Astrocyte (in vitro differentiated cells and primary cell): Measurements from ENCODE around the gene MRPL1. TPM values are rescaled to one million over a fixed set of nuclear protein-coding genes. Genes with fewer than 3 reads are reported as not detected.

Source experiments
- DNase-seq: peaks from one replicate; pipeline ENCODE4 v3.0.0-alpha.2; 2010; ENCODE audit warnings: low read depth
- FAIRE-seq: peaks from 2 replicates; lab custom pipeline; 2011; peaks lifted over from hg19 to GRCh38; lab: Jason Lieb, UNC
- H2AFZ ChIP-seq: 2 replicates; pipeline ENCODE4 v1.6.0; 2012; ENCODE audit warnings: low read depth, low read length, inconsistent platforms
- H3K27ac ChIP-seq: 2 replicates; pipeline ENCODE4 v1.5.1; 2011; ENCODE audit warnings: low read depth, low read length, inconsistent platforms
- H3K27me3 ChIP-seq: 2 replicates; pipeline ENCODE4 v1.6.0; 2011; ENCODE audit warnings: low read length, inconsistent platforms; ENCODE audit not compliant: insufficient read depth
- H3K36me3 ChIP-seq: 2 replicates; pipeline ENCODE4 v1.5.1; 2011; ENCODE audit warnings: low read length, inconsistent platforms; ENCODE audit not compliant: insufficient read depth
- H3K4me1 ChIP-seq: 2 replicates; pipeline ENCODE4 v1.5.1; 2011; ENCODE audit warnings: low read length, inconsistent platforms; ENCODE audit not compliant: insufficient read depth
- H3K4me2 ChIP-seq: 2 replicates; pipeline ENCODE4 v1.6.0; 2012; ENCODE audit warnings: low read length, inconsistent platforms
- H3K4me3 ChIP-seq: 2 replicates; pipeline ENCODE4 v1.5.1; 2011; ENCODE audit warnings: low read depth, mild to moderate bottlenecking, low read length, inconsistent platforms; ENCODE audit not compliant: insufficient read depth
- H3K79me2 ChIP-seq: 2 replicates; pipeline ENCODE4 v1.6.0; 2012; ENCODE audit warnings: mild to moderate bottlenecking, low read length, inconsistent platforms; ENCODE audit not compliant: insufficient read depth
- H3K9ac ChIP-seq: 2 replicates; pipeline ENCODE4 v1.6.0; 2012; ENCODE audit warnings: mild to moderate bottlenecking, low read length, inconsistent platforms
- H3K9me3 ChIP-seq: 2 replicates; pipeline ENCODE4 v1.5.1; 2012; ENCODE audit warnings: low read depth, mild to moderate bottlenecking, low read length, inconsistent platforms; ENCODE audit not compliant: insufficient read depth
- H4K20me1 ChIP-seq: 2 replicates; pipeline ENCODE4 v1.6.0; 2012; ENCODE audit warnings: low read length, inconsistent platforms; ENCODE audit not compliant: insufficient read depth
- H3K27ac Mint-ChIP-seq: one replicate; pipeline ENCODE4 v1.8.0; 2021; ENCODE audit warnings: mild to moderate bottlenecking, mixed read lengths; ENCODE audit not compliant: unreplicated experiment
- H3K27me3 Mint-ChIP-seq: one replicate; pipeline ENCODE4 v1.8.0; 2021; ENCODE audit warnings: low read depth, mixed read lengths; ENCODE audit not compliant: unreplicated experiment
- H3K36me3 Mint-ChIP-seq: one replicate; pipeline ENCODE4 v1.8.0; 2021; ENCODE audit warnings: low read depth, mixed read lengths; ENCODE audit not compliant: unreplicated experiment
- H3K4me1 Mint-ChIP-seq: one replicate; pipeline ENCODE4 v1.8.0; 2021; ENCODE audit warnings: low read depth, mixed read lengths; ENCODE audit not compliant: unreplicated experiment
- H3K4me3 Mint-ChIP-seq: one replicate; pipeline ENCODE4 v1.8.0; 2021; ENCODE audit warnings: mild to moderate bottlenecking, moderate library complexity, mixed read lengths; ENCODE audit not compliant: unreplicated experiment
- H3K9me3 Mint-ChIP-seq: one replicate; pipeline ENCODE4 v1.8.0; 2021; ENCODE audit warnings: mild to moderate bottlenecking, mixed read lengths; ENCODE audit not compliant: unreplicated experiment
- CTCF ChIP-seq: IDR thresholded peaks from 2 replicates; pipeline ENCODE4 v1.5.1; 2011; ENCODE audit warnings: low read depth, mild to moderate bottlenecking, inconsistent platforms, low read length, moderate library complexity; ENCODE audit not compliant: insufficient read depth
- EZH2 ChIP-seq: IDR thresholded peaks from 2 replicates; pipeline ENCODE4 v1.6.1; 2012; ENCODE audit warnings: mild to moderate bottlenecking, low read length, inconsistent platforms; ENCODE audit not compliant: insufficient read depth
- total RNA-seq: library from RNA; stranded (reverse); gene quantifications from 2 replicates; pipeline ENCODE4 v1.2.1, GENCODE V29; 2021

The MRPL1 gene
- total RNA-seq, 1 donor from 2014 or later = 33.2 TPM

GRCh38 chr4:77833126-77833724 lies 29.4 kb upstream of the MRPL1 start:
- Histone ChIP-seq H3K4me1 (no peaks in the 10 kb centered on the region), H3K79me2 (no peaks in the 10 kb centered on the region), H3K27ac (no peak overlapping the region), H3K9me3 (no peaks in the 10 kb centered on the region), H3K27me3 (peaks cover 2% of the 10 kb centered on the region), H3K4me2 (no peak overlapping the region), H3K9ac (no peak overlapping the region), H3K36me3 (no peaks in the 10 kb centered on the region), H4K20me1 (no peaks in the 10 kb centered on the region), H2AFZ (no peak overlapping the region), H3K4me3 (no peak overlapping the region)
- Mint-ChIP-seq H3K9me3 (no peaks in the 10 kb centered on the region), H3K4me3 (no peak overlapping the region), H3K27me3 (no peaks in the 10 kb centered on the region), H3K4me1 (no peaks in the 10 kb centered on the region), H3K27ac (no peak overlapping the region), H3K36me3 (no peaks in the 10 kb centered on the region)
- TF ChIP-seq CTCF = no peak
- no peak for TF ChIP-seq EZH2
- DNase-seq (no peak), FAIRE-seq (no peak)

GRCh38 chr4:77834403-77834802 lies 28.2 kb upstream of the MRPL1 start:
- no peak for DNase-seq
- no peak overlapping the region for H3K4me3 Mint-ChIP-seq
- H3K9me3 ChIP-seq = no peaks in the 10 kb centered on the region

More at GRCh38 chr4:77834403-77834802, 28.2 kb upstream of the MRPL1 start:
- H3K27ac Mint-ChIP-seq = no peak overlapping the region
- no peaks in the 10 kb centered on the region for H3K27me3 Mint-ChIP-seq
- no peaks in the 10 kb centered on the region for H3K36me3 ChIP-seq
- H3K4me1 Mint-ChIP-seq = no peaks in the 10 kb centered on the region
- H3K9me3 Mint-ChIP-seq = no peaks in the 10 kb centered on the region
- no peak overlapping the region for H3K4me3 ChIP-seq
- no peak overlapping the region for H3K9ac ChIP-seq
- no peak overlapping the region for H2AFZ ChIP-seq
- H3K36me3 Mint-ChIP-seq = no peaks in the 10 kb centered on the region
- TF ChIP-seq EZH2 (no peak), CTCF (no peak)
- H3K79me2 ChIP-seq = no peaks in the 10 kb centered on the region
- no peak for FAIRE-seq
- no peaks in the 10 kb centered on the region for H4K20me1 ChIP-seq
- H3K4me1 ChIP-seq = no peaks in the 10 kb centered on the region
- peaks cover 2% of the 10 kb centered on the region for H3K27me3 ChIP-seq
- no peak overlapping the region for H3K4me2 ChIP-seq
- no peak overlapping the region for H3K27ac ChIP-seq
